ENCODE data around the gene PLEKHA8. TPM values are rescaled to one million over a fixed set of nuclear protein-coding genes. Genes with fewer than 3 reads are reported as not detected.

The PLEKHA8 gene
- total and polyA plus RNA-seq, 4 donors: 2.7 to 16.7 (median 6.5) TPM

- H3K9me3 ChIP-seq (ENCODE audit: control insufficient read depth in 4 of 4, insufficient read depth in 3 of 4, low read length in 3 of 4): no peaks in the 10 kb centered on the region
- DNase-seq (no peak), ATAC-seq (ENCODE audit: insufficient read depth, low FRiP score) (no peak)
- no peaks in the 10 kb centered on the region for H3K27me3 ChIP-seq (ENCODE audit: control insufficient read depth in 3 of 3, insufficient read depth in 3 of 3, low read length in 2 of 3)
- no peak overlapping the region for H3K27ac ChIP-seq (ENCODE audit: low read depth in 1 of 2, low read length in 1 of 2)
- H3K36me3 ChIP-seq (ENCODE audit: control insufficient read depth in 4 of 4, insufficient read depth in 4 of 4, low read length in 4 of 4): no peaks in the 10 kb centered on the region
- no peak overlapping the region for H3K4me3 ChIP-seq
- H3K9ac ChIP-seq (ENCODE audit: insufficient read depth in 1 of 2, low read length in 2 of 2): no peak overlapping the region
- 93 to 96% methylated on average over 9 of the region's 9 CpGs for WGBS, 2 donors
- H3K4me1 ChIP-seq (ENCODE audit: control insufficient read depth in 5 of 5, insufficient read depth in 5 of 5, low read length in 5 of 5): peaks cover 7 to 75% (median 41%) of the 10 kb centered on the region in 5 donors
- TF ChIP-seq CTCF (IDR thresholded peaks at IDR 0.05; ENCODE audit: control extremely low read depth, extremely low read depth): no peak
Observed at GRCh38 chr7:30171766-30172447, 143.7 kb downstream of the PLEKHA8 start.

GRCh38 chr7:30172451-30172850 is 144.2 kb downstream of the PLEKHA8 start:
- H3K9me3 ChIP-seq (ENCODE audit: control insufficient read depth in 4 of 4, insufficient read depth in 3 of 4, low read length in 3 of 4): no peaks in the 10 kb centered on the region
- no peaks in the 10 kb centered on the region for H3K36me3 ChIP-seq (ENCODE audit: control insufficient read depth in 4 of 4, insufficient read depth in 4 of 4, low read length in 4 of 4)
- DNase-seq (no peak), ATAC-seq (ENCODE audit: insufficient read depth, low FRiP score) (no peak)
- H3K9ac ChIP-seq (ENCODE audit: insufficient read depth in 1 of 2, low read length in 2 of 2): peak overlapping the region in 1 of 2 donors; percentile 8
- peaks cover 7 to 76% (median 41%) of the 10 kb centered on the region in 5 donors for H3K4me1 ChIP-seq (ENCODE audit: control insufficient read depth in 5 of 5, insufficient read depth in 5 of 5, low read length in 5 of 5)
- H3K4me3 ChIP-seq: no peak overlapping the region
- TF ChIP-seq CTCF (IDR thresholded peaks at IDR 0.05; ENCODE audit: control extremely low read depth, extremely low read depth): no peak
- no peak overlapping the region for H3K27ac ChIP-seq (ENCODE audit: low read depth in 1 of 2, low read length in 1 of 2)
- H3K27me3 ChIP-seq (ENCODE audit: control insufficient read depth in 3 of 3, insufficient read depth in 3 of 3, low read length in 2 of 3): no peaks in the 10 kb centered on the region
- WGBS, 2 donors: 87 to 91% methylated on average over 3 of the region's 3 CpGs

- Histone ChIP-seq H3K9ac (ENCODE audit: insufficient read depth in 1 of 2, low read length in 2 of 2) (no peak overlapping the region), H3K9me3 (ENCODE audit: control insufficient read depth in 4 of 4, insufficient read depth in 3 of 4, low read length in 3 of 4) (no peaks in the 10 kb centered on the region), H3K4me1 (ENCODE audit: control insufficient read depth in 5 of 5, insufficient read depth in 5 of 5, low read length in 5 of 5) (peaks cover 7 to 82% (median 45%) of the 10 kb centered on the region in 5 donors), H3K27ac (ENCODE audit: low read depth in 1 of 2, low read length in 1 of 2) (peak overlapping the region; percentile 13 to 58), H3K4me3 (no peak overlapping the region), H3K27me3 (ENCODE audit: control insufficient read depth in 3 of 3, insufficient read depth in 3 of 3, low read length in 2 of 3) (no peaks in the 10 kb centered on the region), H3K36me3 (ENCODE audit: control insufficient read depth in 4 of 4, insufficient read depth in 4 of 4, low read length in 4 of 4) (no peaks in the 10 kb centered on the region)
- no peak for TF ChIP-seq CTCF (IDR thresholded peaks at IDR 0.05; ENCODE audit: control extremely low read depth, extremely low read depth)
- WGBS, 2 donors: 62 to 63% methylated on average over 13 of the region's 13 CpGs
- ATAC-seq (ENCODE audit: insufficient read depth, low FRiP score) (peak; percentile 20), DNase-seq (peak; percentile 97 to 99 (median 99))
Observed at GRCh38 chr7:30173058-30173897, 145.1 kb downstream of the PLEKHA8 start.
